Central memory CD8-positive, alpha-beta T cell (primary cell): ENCODE results near the gene APOBEC2.
"Not testable (repeated sequence)": the region's sequence is repeated elsewhere in the genome, so short reads cannot be mapped to it uniquely, and the experiment has no call there.

ENCODE experiments used
- ATAC-seq: fragments of 150-1000 bp; cut with Tn5 transposase; replicated peaks from 2 replicates; pipeline ENCODE4 v1.10.0; 2022; ENCODE audit warnings: mild to moderate bottlenecking, moderate FRiP score, moderate number of reproducible peaks; ENCODE audit not compliant: poor library complexity, severe bottlenecking; ENCODE audit errors: extremely low read depth
- DNase-seq, 2 donors: peaks; one replicate each; pipeline ENCODE4 v3.0.0; 2021; ENCODE audit warnings: low spot score in 2 of 2
- H3K27ac Mint-ChIP-seq: one replicate; pipeline ENCODE4 v1.8.0; 2022; ENCODE audit warnings: low read depth, mild to moderate bottlenecking, moderate library complexity, mixed read lengths
- H3K27me3 Mint-ChIP-seq: one replicate; pipeline ENCODE4 v1.8.0; 2022; ENCODE audit warnings: mixed read lengths
- H3K36me3 Mint-ChIP-seq: one replicate; pipeline ENCODE4 v1.8.0; 2022; ENCODE audit warnings: mild to moderate bottlenecking, moderate library complexity, mixed read lengths; ENCODE audit not compliant: insufficient read depth
- H3K4me1 Mint-ChIP-seq: one replicate; pipeline ENCODE4 v1.8.0; 2022; ENCODE audit warnings: mixed read lengths
- H3K4me3 Mint-ChIP-seq: one replicate; pipeline ENCODE4 v1.8.0; 2022; ENCODE audit warnings: mild to moderate bottlenecking, moderate library complexity, mixed read lengths
- H3K9me3 Mint-ChIP-seq: one replicate; pipeline ENCODE4 v1.8.0; 2022; ENCODE audit warnings: mixed read lengths

The APOBEC2 gene

GRCh38 chr6:41053041-41053440, at the start of gene APOBEC2:
Gene APOBEC2 (plus strand): TSS chr6:41053202. CDS start chr6:41053348, 146 bp downstream.
- Mint-ChIP-seq H3K27ac (peak within 1 kb of the TSS; percentile 11), H3K4me3 (no peak within 1 kb of the TSS), H3K9me3 (no peaks in the 10 kb centered on the region), H3K36me3 (peaks cover 6% of the 10 kb centered on the region), H3K27me3 (no peaks in the 10 kb centered on the region), H3K4me1 (peaks cover 12% of the 10 kb centered on the region)
- DNase-seq (no peak), ATAC-seq (no peak)

- H3K27ac Mint-ChIP-seq, H3K36me3 Mint-ChIP-seq, H3K9me3 Mint-ChIP-seq, H3K4me1 Mint-ChIP-seq, H3K4me3 Mint-ChIP-seq: not testable (repeated sequence)
- peak; percentile 24 for ATAC-seq
- H3K27me3 Mint-ChIP-seq, result peaks cover 47% of the 10 kb centered on the region
- DNase-seq, result peak; percentile 43 to 47
These were observed 46.8 kb upstream of the APOBEC2 start for GRCh38 chr6:41006217-41006616.

GRCh38 chr6:41006980-41007379, 46.0 kb upstream of the APOBEC2 start:
- not testable (repeated sequence) for H3K9me3 Mint-ChIP-seq, H3K36me3 Mint-ChIP-seq, H3K27ac Mint-ChIP-seq, H3K4me1 Mint-ChIP-seq, H3K4me3 Mint-ChIP-seq, DNase-seq, ATAC-seq
- H3K27me3 Mint-ChIP-seq, result peaks cover 44% of the 10 kb centered on the region

GRCh38 chr6:41008011-41008410, 45.0 kb upstream of the APOBEC2 start:
- Mint-ChIP-seq H3K4me1 (no peaks in the 10 kb centered on the region), H3K27me3 (peaks cover 34% of the 10 kb centered on the region), H3K9me3 (no peaks in the 10 kb centered on the region), H3K36me3 (no peaks in the 10 kb centered on the region), H3K27ac (no peak overlapping the region), H3K4me3 (no peak overlapping the region)
- DNase-seq (no peak), ATAC-seq (no peak)

GRCh38 chr6:41009669-41010068, 43.3 kb upstream of the APOBEC2 start:
- H3K4me1 Mint-ChIP-seq, result no peaks in the 10 kb centered on the region
- no peaks in the 10 kb centered on the region for H3K36me3 Mint-ChIP-seq

GRCh38 chr6:41011673-41012072, 41.3 kb upstream of the APOBEC2 start:
- H3K27ac Mint-ChIP-seq, result no peak overlapping the region

More at GRCh38 chr6:41009669-41010068, 43.3 kb upstream of the APOBEC2 start:
- Mint-ChIP-seq H3K9me3 (no peaks in the 10 kb centered on the region), H3K4me3 (no peak overlapping the region), H3K27ac (no peak overlapping the region), H3K27me3 (peaks cover 17% of the 10 kb centered on the region)
- no peak for ATAC-seq
- DNase-seq, result no peak

GRCh38 chr6:41013466-41014153, 39.4 kb upstream of the APOBEC2 start:
- H3K9me3 Mint-ChIP-seq, result no peaks in the 10 kb centered on the region
- no peak for DNase-seq
- H3K27me3 Mint-ChIP-seq, result peaks cover 30% of the 10 kb centered on the region
- peaks cover 2% of the 10 kb centered on the region for H3K36me3 Mint-ChIP-seq
- no peak for ATAC-seq
- no peak overlapping the region for H3K4me3 Mint-ChIP-seq
- no peaks in the 10 kb centered on the region for H3K4me1 Mint-ChIP-seq
- no peak overlapping the region for H3K27ac Mint-ChIP-seq

More at GRCh38 chr6:41011673-41012072, 41.3 kb upstream of the APOBEC2 start:
- Mint-ChIP-seq H3K4me3 (no peak overlapping the region), H3K27me3 (peaks cover 13% of the 10 kb centered on the region), H3K4me1 (no peaks in the 10 kb centered on the region), H3K36me3 (peaks cover 2% of the 10 kb centered on the region), H3K9me3 (no peaks in the 10 kb centered on the region)
- DNase-seq, result no peak
- no peak for ATAC-seq

GRCh38 chr6:41014780-41015179, 38.2 kb upstream of the APOBEC2 start:
- peaks cover 38% of the 10 kb centered on the region for H3K27me3 Mint-ChIP-seq

GRCh38 chr6:41015860-41016259, 37.1 kb upstream of the APOBEC2 start:
- not testable (repeated sequence) for H3K9me3 Mint-ChIP-seq

More at GRCh38 chr6:41014780-41015179, 38.2 kb upstream of the APOBEC2 start:
- Mint-ChIP-seq H3K9me3 (no peaks in the 10 kb centered on the region), H3K27ac (no peak overlapping the region), H3K36me3 (peaks cover 2% of the 10 kb centered on the region), H3K4me1 (no peaks in the 10 kb centered on the region), H3K4me3 (no peak overlapping the region)
- no peak for ATAC-seq
- DNase-seq, result no peak

GRCh38 chr6:41017663-41018062, 35.3 kb upstream of the APOBEC2 start:
- Mint-ChIP-seq H3K4me3 (no peak overlapping the region), H3K27me3 (peaks cover 26% of the 10 kb centered on the region), H3K36me3 (peaks cover 2% of the 10 kb centered on the region), H3K4me1 (no peaks in the 10 kb centered on the region), H3K27ac (no peak overlapping the region), H3K9me3 (no peaks in the 10 kb centered on the region)
- DNase-seq, result no peak
- no peak for ATAC-seq

More at GRCh38 chr6:41015860-41016259, 37.1 kb upstream of the APOBEC2 start:
- H3K4me3 Mint-ChIP-seq, H3K4me1 Mint-ChIP-seq, H3K27ac Mint-ChIP-seq, H3K36me3 Mint-ChIP-seq, ATAC-seq, DNase-seq: not testable (repeated sequence)
- peaks cover 33% of the 10 kb centered on the region for H3K27me3 Mint-ChIP-seq

GRCh38 chr6:41021832-41022231, 31.2 kb upstream of the APOBEC2 start:
- ATAC-seq (no peak), DNase-seq (no peak)
- Mint-ChIP-seq H3K4me1 (peaks cover 5% of the 10 kb centered on the region), H3K9me3 (no peaks in the 10 kb centered on the region), H3K4me3 (no peak overlapping the region), H3K36me3 (no peaks in the 10 kb centered on the region), H3K27me3 (peaks cover 23% of the 10 kb centered on the region), H3K27ac (no peak overlapping the region)

GRCh38 chr6:41022294-41022693, 30.7 kb upstream of the APOBEC2 start:
- H3K27ac Mint-ChIP-seq, result no peak overlapping the region
- ATAC-seq, result no peak
- H3K4me3 Mint-ChIP-seq, result no peak overlapping the region
- DNase-seq, result no peak
- H3K36me3 Mint-ChIP-seq, result no peaks in the 10 kb centered on the region
- peaks cover 9% of the 10 kb centered on the region for H3K4me1 Mint-ChIP-seq
- peaks cover 19% of the 10 kb centered on the region for H3K27me3 Mint-ChIP-seq
- H3K9me3 Mint-ChIP-seq, result no peaks in the 10 kb centered on the region

GRCh38 chr6:41023114-41023513, 29.9 kb upstream of the APOBEC2 start:
- no peak overlapping the region for H3K27ac Mint-ChIP-seq
- H3K27me3 Mint-ChIP-seq, result peaks cover 12% of the 10 kb centered on the region
- ATAC-seq, result no peak

More at GRCh38 chr6:41023114-41023513, 29.9 kb upstream of the APOBEC2 start:
- Mint-ChIP-seq H3K36me3 (peaks cover 2% of the 10 kb centered on the region), H3K4me1 (peaks cover 17% of the 10 kb centered on the region), H3K4me3 (no peak overlapping the region), H3K9me3 (no peaks in the 10 kb centered on the region)
- no peak for DNase-seq
